ENCODE data around the gene TECTB.

Gene TECTB

GRCh38 chr10:112283100-112283499 lies at the start of gene TECTB:
TECTB (plus strand) TSS chr10:112283400; CDS start chr10:112283735, 335 bp downstream.
- no peak for TF ChIP-seq CTCF (IDR thresholded peaks at IDR 0.05; ENCODE audit: insufficient read depth, low read length, missing control alignments)
- CTCF ChIA-PET, result no interaction called here
- POLR2A ChIA-PET, result no interaction called here
- DNase-seq (ENCODE audit: low read depth, low spot score), result no peak
- no peak within 1 kb of the TSS for H3K4me3 ChIP-seq (ENCODE audit: low read depth, low read length)

DNA sequence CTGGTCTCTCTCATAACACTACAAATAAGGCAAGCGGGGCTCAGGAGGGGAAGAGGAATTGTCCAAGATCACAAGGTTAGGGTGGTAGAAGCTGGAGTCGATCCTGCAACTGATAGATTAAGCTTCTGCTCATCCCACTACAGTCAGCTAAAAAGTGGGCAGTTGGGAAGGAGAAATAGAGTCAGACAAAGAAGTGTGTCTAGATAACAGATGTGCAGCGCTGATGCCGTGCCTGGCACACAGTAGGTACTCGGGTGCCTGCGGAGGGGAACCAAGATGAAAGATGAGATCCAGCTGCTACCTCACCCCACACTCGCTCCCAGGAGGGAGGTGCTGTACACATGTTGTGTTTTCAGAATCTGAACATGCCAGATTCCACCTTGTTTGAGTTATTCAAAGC lies 48.1 kb upstream of the TECTB start:
- TF ChIP-seq CTCF (IDR thresholded peaks at IDR 0.05; ENCODE audit: insufficient read depth, low read length, missing control alignments), result no peak
- CTCF ChIA-PET, result no interaction called here
- POLR2A ChIA-PET, result no interaction called here
- no peak overlapping the region for H3K4me3 ChIP-seq (ENCODE audit: low read depth, low read length)
- no peak for DNase-seq (ENCODE audit: low read depth, low spot score)

DNA sequence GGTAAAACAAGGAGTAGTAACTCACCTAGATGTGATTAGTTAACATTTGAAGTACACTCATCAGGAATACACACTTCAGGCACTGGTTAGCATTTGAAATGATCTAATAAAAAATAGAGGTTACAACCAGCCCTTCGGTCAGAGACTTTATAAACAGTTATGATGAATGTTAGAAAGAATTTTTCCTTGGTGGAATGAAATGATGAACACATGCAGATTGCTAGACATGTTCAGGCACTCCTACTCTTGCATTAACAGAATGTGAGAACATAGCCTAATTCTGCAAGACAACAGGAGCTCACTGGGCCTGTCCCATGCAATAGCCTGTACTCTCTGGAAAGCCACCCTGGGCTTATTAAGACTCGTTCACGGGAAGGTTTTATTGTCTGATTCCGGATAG lies 47.3 kb upstream of the TECTB start:
- ChIA-PET POLR2A (no interaction called here), CTCF (no interaction called here)
- no peak for DNase-seq (ENCODE audit: low read depth, low spot score)
- no peak overlapping the region for H3K4me3 ChIP-seq (ENCODE audit: low read depth, low read length)
- no peak for TF ChIP-seq CTCF (IDR thresholded peaks at IDR 0.05; ENCODE audit: insufficient read depth, low read length, missing control alignments)

DNA sequence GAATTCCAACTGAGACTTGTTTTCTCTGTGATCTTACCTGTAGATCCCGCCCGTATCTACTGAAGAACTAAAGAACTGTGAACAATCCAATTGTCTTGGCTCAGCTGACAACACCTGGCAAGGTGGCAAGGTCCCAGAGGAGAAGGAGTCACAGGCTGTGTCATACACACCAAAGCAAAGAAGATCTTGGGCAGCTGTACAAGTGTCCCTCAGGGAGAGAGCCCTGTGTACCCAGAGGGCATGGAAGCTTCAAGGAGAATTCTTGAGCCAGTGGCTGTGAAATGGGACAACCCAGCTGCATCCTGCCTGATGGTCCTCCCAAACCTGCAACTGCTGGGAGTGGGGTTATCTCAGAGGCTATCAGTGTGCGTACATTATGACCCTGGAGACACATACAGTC lies 46.7 kb upstream of the TECTB start:
- no peak overlapping the region for H3K4me3 ChIP-seq (ENCODE audit: low read depth, low read length)
- POLR2A ChIA-PET, result no interaction called here
- no peak for DNase-seq (ENCODE audit: low read depth, low spot score)
- TF ChIP-seq CTCF (IDR thresholded peaks at IDR 0.05; ENCODE audit: insufficient read depth, low read length, missing control alignments), result no peak
- CTCF ChIA-PET, result no interaction called here

GRCh38 chr10:112239347-112239746 lies 43.9 kb upstream of the TECTB start:
- no peak for DNase-seq (ENCODE audit: low read depth, low spot score)
- no peak overlapping the region for H3K4me3 ChIP-seq (ENCODE audit: low read depth, low read length)
- TF ChIP-seq CTCF (IDR thresholded peaks at IDR 0.05; ENCODE audit: insufficient read depth, low read length, missing control alignments), result no peak
- ChIA-PET POLR2A (no interaction called here), CTCF (interaction anchor here (1.2 kb wide), 1 partner anchor 31 kb away, joined by 3 read pairs; no protein-coding TSS in a partner anchor)

DNA sequence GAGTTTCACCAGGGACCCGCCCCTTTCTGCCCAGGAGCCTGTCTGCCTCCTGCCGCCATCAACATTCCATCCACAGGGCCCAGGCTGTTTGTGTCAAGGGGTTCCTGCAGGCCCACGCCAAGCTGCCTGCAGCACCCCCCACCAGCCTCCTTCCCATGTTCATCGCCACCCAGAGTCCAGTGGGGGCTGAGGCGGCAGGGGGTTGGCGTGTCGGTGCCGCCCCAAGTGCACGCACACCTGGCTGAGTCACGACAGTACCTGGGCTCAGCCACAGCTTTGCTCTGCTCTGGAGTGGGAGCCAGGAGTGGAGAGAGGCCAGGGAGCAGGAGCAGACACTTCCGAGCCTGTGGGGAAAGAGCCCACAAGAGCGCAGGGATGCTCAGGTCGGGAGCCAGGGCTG lies 42.8 kb upstream of the TECTB start:
- no peak overlapping the region for H3K4me3 ChIP-seq (ENCODE audit: low read depth, low read length)
- POLR2A ChIA-PET, result no interaction called here
- CTCF ChIA-PET, result interaction anchor here (1.2 kb wide), 1 partner anchor 32 kb away, joined by 3 read pairs; no protein-coding TSS in a partner anchor
- no peak for TF ChIP-seq CTCF (IDR thresholded peaks at IDR 0.05; ENCODE audit: insufficient read depth, low read length, missing control alignments)
- no peak for DNase-seq (ENCODE audit: low read depth, low spot score)
